ENCODE data around the gene TRAF3IP1.
A peak's percentile ranks its signal among the peaks of the same experiment; 100 is the strongest.

The TRAF3IP1 gene

GRCh38 chr2:238408615-238409340, 88.5 kb downstream of the TRAF3IP1 start:
- DNase-seq (ENCODE audit: low read depth): no peak

DNA sequence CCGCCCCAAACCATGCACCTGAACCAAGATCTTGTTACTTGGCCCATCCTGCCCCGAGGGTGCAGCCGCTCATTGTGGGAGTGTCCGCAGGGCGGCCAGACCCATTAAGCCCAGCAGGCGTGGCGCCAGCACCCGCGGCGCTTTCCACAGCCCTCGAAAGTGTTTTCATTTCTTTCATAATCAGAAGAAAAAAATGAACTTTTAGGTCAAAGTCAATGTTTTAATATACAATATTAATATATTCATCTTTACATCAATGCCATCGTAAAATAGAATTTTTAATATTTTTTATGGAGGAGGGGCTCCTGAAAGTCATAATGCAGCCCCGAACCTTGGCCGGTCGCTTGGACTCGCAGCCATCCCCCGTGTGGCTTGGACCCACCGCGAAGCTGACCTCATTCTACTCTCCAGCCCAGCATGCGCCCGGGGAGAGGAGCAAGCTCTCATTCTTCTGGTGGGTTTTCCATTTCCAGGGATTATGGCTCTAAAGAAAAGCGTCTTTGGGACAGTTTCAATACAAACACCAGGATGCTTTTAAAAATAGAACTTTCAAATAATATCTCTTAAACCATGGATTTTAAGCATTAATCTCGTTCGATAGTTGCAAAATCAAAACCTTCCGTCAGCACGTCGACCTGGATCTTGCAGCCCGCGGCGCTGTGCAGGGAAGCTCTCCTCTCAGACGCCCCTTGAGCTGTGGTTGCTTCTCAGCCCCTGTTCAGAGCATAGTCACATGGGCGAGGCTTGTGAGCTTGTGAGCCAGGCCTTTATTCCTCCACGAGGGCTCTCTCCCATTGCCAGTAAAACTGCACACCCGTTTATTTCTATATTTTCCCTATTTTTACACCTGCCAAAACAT, 89.3 kb downstream of the TRAF3IP1 start:
- DNase-seq (ENCODE audit: low read depth): no peak

- no peak for DNase-seq (ENCODE audit: low read depth)
Observed at GRCh38 chr2:238412067-238412767, 91.9 kb downstream of the TRAF3IP1 start.

DNA sequence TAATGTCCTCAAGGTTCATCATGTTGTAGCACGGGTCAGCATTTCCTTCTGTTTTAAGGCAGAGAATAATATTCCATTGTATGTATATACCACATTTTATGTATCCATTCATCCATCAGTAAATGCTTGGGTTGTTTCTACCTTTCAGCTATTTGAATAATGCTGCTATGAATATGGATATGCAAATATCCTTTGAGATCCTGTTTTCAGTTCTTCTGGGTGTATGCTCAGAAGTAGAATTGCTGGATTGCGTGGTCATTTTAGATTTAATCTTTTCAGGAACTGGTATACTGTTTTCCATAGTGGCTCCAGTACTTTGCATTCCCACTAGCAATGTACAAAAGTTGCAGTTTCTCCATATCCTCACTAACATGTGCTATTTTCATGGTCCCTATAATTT, 93.0 kb downstream of the TRAF3IP1 start:
- no peak for DNase-seq (ENCODE audit: low read depth)

DNA sequence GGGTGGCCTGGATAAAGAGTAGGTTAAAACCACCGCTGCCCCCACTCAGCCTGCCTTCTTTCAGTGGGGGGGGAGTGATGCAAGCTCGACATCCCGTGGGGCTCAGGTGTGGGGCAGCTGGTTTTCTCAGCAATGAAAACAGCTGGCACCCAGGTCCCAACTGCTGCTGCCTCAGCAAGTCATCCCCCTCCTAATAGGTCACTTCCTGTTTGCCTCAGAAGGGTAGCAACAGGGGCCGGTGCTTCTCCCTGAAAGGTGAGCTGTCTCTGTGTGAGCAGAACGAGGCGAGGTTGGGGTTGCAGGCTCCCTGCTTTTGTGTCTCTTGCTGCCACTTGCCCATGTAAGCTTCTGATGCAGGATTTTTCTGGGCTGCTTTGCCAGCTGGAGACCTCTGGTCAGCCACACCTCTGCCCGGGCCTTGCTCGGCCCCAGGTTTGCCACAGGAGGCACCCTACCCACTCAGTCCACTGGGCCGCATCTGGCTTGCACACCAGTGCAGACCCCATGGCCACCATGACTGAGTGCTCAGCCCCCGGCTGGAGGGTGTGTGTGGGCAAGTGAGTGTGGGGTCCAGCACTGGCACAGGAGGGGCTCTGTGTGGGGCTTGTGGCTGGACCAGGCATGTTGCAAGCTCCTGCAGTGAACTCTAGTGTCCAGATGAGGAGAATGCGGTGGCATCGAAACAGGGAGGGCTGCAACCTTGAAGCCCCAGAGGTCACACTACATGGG, 94.9 kb downstream of the TRAF3IP1 start:
- DNase-seq (ENCODE audit: low read depth): no peak

GRCh38 chr2:238415893-238416292, 95.6 kb downstream of the TRAF3IP1 start:
- no peak for DNase-seq (ENCODE audit: low read depth)

DNA sequence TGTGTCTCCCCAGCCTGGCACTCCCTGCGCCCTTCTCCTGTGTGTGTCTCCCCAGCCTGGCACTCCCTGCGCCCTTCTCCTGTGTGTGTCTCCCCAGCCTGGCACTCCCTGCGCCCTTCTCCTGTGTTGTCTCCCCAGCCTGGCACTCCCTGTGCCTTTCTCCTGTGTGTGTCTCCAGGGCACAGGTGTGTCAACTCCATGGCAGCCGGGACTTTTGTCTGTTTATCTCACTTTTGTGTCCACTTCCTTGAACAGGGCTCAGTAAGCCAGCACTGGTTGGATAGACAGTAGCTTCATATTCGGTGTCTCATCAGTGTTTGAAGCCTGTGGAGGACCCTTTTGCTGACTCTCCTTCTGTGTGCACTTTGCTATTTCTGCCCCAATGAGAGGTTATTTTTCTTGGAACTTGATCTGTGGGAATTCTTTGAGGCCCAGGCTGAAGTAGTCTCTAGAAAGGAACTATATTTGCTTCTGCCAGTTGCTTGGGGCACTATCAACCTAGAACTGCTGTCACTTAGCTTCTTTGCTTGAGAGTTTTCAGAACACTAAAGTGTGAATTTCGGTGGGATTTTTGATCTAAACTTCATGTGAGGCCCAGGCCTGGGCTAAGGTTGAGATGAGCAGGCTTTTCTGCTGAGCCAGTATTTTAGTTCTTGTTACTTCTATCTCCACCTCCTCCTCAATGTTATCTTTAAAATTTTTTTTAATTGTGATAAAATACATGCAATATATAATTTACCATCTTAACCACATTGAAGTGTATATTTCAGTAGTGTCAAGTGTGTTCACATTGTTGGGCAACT, 98.1 kb downstream of the TRAF3IP1 start:
- no peak for DNase-seq (ENCODE audit: low read depth)

DNA sequence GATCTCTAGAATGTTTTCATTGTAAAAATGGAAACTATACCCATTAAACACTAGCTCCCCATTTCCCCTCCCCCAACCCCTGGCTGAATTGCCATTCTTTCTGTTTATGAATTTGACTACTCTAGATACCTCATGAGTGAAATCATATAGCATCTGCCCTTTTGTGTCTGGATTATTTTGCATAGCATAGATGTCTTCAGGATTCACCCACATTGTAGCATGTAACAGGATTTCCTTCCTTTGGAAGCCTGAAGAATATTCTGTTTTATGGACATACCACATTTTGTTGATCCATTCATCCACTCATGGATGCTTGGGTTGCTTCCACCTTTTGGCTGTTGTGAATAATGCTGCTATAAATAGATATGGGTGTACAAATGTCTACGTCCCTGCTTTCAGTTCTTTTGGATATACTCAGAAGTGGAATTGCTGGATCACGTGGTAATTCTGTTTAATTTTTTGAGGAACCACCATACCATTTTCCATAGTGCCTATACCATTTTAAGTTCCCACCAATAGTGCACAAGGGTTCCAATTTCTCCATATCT, 98.8 kb downstream of the TRAF3IP1 start:
- DNase-seq (ENCODE audit: low read depth): no peak

DNA sequence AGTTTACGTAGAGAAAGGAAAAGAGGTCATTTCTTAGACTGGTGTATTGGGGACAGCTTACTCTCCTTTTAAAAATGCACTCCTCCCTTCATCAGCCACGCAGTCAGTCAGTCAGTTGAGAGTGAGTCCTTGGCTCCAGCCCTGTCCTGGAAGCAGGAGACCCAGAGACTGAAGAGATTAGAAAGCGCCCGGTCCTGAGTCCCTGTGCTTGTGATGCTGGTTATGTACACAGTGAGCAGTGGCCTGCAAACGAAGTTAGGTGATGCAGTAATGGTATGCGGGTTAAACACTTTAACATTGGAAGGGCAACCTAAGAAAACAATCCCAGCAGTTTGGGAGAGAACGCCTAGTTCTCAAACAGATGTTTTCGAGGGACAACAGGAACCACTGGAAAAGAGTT, 100.1 kb downstream of the TRAF3IP1 start:
- DNase-seq (ENCODE audit: low read depth): no peak

DNA sequence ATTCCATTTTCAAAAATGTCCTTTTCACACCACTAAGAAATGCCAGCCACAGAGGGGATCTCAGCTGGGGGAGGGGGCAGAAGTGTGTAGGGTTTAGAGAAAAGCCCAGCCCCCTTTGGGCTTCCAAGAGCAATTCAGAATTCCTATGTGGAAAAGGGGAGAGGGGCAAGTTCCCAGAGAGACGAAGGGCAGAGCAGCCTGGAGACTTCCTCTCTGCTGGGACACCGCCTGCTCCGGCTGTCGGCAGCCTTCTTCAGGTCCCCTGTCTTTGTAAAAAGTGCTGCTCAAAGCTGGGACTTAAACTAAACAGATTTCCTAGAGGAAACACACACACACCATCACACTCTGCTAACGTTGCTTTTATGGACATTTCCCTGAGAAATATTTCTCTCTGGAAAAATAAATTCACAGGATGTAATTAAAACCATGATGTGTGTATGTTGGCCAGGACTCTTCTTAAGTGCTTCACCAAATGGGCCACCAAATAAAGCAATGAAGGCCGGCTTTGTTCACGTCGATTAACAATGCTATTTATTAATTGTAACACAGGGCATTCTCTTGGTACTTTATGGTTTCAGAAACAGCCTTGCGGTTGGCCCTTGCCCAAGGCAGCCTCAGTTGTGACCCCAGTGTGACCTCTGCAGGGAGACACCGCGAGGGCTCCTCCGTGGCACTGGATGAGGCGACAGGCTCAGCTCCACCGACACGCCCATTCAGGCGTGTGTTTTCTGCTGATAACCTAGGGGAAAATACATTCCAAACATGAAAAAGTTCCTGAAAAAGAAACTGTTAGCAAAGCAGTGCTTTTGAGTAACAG, 100.8 kb downstream of the TRAF3IP1 start:
- DNase-seq (ENCODE audit: low read depth): peak; percentile 72

DNA sequence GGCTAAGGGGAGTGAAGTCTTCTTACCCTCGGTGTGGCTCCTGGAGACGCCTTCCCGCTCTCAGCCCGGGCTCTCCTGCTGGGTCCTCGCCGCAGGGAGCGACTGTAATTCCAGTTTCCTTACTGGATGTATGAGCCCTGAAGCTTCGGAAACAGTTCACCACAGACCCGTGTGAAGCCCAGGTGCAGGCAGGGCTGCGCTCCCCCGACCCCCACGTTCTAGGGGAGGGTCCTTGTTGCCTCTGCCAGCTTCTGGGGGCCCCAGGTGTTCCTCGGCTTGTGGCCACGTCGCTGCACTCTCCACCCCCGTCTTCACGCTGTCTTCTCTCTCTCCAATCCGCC, 101.3 kb downstream of the TRAF3IP1 start:
- no peak for DNase-seq (ENCODE audit: low read depth)

DNA sequence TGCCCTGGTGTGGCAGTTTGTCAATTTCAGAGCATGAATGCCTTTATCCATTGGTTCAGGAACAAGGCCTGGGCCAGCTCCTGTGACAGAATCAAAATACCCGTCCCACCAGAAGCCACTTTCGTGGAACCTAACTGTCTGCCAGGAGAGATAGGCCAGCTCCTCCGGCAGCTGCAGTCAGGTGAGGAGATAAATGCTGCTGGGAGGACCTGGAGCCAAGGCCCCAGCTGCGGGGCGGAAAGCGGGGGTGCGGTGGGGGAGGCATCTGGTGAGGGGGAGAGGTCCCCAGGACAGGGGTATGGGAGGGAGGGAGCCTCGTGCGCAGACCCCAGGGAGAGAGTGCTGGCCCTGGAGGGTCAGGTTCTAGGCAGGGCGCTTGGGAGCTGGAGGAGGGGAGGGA, 102.0 kb downstream of the TRAF3IP1 start:
- no peak for DNase-seq (ENCODE audit: low read depth)

DNA sequence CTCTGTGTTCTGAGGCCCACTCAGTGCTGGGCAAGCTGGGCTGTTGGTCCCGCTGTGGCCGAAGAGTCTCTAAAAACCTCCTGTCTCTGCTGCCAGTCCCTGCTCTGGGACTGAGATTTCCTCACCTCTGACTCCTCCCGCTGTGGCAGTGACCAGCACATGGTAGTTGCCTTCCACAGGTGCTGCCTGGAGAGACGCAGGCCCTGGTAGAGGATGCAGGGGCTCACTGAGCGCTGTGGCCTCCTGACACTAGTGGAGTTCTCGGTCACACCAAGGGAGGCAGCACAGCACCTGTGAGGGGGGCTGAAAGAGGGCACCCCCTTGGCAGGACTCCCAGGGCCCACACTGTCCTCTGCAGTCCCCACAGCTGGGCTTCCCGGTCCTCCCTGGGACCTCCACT, 102.6 kb downstream of the TRAF3IP1 start:
- DNase-seq (ENCODE audit: low read depth): no peak

DNA sequence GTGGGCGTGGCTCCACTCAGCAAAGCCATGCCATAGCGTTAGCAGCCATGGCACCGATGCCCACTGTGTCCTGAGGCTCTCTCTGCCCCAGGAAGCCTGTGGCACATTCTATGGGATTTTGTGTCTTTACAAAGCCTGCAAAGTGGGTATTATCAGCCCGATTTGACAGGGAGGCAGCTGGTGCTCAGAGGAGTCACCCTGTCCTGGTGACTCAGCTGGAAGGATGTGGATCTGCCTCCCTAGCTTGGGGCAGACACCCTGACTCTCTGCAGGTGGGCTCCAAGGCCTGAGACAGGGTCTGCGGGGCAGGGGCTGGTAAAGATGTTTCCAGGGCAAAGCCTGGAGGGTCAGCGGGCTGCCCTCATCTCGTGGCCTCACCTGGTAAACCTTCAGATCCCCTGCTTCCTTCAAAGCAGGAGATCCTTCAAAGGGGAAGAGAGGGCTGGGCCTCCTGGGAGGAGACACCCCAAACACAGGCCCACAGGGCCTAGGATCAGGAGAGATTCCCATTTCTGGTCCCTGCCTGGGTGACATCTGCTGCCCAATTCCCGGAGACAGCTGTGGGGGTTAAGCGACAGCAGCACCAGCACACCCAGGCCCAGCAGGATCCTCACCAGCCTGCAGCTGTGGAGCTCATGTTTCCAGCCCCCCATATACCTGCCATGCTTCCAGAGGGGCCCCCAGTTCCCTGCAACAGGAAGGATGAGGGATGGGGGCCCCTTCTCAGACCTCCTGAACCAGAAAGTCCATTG, 103.4 kb downstream of the TRAF3IP1 start:
- DNase-seq (ENCODE audit: low read depth): no peak

GRCh38 chr2:238424313-238424700, 104.0 kb downstream of the TRAF3IP1 start:
- no peak for DNase-seq (ENCODE audit: low read depth)

- no peak for DNase-seq (ENCODE audit: low read depth)
Observed at GRCh38 chr2:238425505-238425978, 105.2 kb downstream of the TRAF3IP1 start.

DNA sequence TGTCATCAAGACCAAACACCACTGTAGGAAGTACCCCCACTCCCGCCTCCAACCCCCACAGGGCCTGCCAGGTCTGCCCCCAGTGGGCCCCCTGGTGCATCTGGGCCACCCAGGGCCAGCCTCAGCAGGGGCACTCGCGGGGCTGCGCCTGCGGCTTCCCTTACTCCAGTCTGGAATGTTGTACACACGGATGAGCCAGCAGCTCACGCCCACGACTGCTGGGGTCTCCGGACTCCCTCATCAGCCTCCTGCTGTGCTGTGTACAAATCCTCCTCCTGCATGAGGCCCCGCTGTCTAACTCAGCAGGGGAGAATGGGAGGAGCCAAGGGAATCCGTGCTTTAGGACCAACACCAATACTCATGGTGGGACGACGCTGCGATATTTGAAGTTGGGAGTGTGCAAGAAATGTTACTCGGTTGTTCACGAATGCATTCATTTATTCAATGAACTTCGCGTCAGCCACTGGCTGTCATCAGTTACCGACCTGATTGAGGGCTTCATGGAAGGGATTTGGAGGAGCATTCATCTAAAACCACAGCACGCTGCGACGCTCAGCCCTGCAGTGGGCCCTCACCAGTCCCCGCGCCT, 105.8 kb downstream of the TRAF3IP1 start:
- DNase-seq (ENCODE audit: low read depth): peak; percentile 32

DNA sequence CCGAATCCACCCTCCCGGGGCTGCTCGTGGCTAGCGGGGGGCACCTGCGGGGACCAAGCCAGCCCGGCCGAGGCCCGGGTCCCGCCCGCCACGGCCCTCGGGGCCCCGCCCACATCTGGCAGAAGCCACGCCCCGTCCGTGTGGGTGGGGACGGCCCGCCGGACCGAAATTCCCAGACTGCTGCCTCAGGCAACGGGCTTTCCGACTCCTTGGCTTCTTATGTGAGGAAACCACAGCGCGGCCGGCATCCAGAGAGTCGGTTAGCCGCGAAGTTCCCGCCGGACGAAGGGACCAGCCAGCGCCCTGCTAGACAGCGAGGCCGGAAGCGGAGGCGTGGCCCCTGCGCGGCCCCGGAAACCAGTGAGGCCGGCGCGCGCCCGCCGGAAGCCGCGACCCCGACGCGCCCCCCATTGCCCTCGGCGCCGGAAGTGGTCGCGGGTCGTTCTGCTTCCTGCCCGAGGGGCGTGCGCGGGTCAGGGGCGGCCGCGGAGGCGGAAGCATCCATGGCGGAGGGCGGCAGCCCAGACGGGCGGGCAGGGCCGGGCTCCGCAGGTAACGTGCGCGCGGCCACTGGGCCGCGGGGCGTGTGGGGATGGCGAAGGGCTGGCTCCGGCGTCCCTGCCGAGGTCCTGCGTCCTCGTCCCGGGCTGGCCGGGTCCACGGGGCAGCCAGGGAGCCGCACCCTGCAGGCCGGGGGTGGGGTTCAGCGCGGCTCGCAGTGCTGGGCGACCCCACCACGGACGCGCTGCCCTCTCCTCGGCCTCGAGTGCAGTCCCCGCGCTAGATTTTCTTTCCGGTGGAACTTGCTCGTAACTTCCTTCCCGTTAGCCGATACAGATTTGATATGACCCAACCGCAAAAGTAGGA, 106.5 kb downstream of the TRAF3IP1 start, which contains the start of gene ASB1:
Gene ASB1, plus strand, starts transcription at position 360 of the 867 bp plus-strand sequence. Its CDS starts 144 bp downstream, at position 504.
- peak; percentile 88 for DNase-seq (ENCODE audit: low read depth)

Data from CMK (cell line).